ENCODE results near the gene SPATA6L.

Gene SPATA6L, protein sequence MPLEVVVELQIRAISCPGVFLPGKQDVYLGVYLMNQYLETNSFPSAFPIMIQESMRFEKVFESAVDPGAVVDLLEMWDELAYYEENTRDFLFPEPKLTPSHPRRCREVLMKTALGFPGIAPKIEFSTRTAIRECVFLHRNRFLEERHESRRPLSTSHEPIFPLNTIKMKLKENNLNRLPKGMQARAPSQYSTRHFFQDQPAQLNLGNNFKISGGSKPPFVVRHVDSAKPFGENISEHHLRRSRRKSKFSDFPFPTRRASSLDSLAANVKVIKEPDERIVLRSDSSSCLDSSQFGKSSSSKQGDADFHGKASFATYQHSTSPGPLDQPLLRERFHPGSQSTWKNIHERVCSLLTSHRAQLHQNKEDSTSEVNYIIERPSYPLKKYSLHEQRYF

GRCh38 chr9:4666042-4666699 is at the start of gene SPATA6L:
TSS of gene SPATA6L (minus strand) at chr9:4666480. CDS start at chr9:4666250, 230 bp downstream.
- TF ChIP-seq, protein P1, sequence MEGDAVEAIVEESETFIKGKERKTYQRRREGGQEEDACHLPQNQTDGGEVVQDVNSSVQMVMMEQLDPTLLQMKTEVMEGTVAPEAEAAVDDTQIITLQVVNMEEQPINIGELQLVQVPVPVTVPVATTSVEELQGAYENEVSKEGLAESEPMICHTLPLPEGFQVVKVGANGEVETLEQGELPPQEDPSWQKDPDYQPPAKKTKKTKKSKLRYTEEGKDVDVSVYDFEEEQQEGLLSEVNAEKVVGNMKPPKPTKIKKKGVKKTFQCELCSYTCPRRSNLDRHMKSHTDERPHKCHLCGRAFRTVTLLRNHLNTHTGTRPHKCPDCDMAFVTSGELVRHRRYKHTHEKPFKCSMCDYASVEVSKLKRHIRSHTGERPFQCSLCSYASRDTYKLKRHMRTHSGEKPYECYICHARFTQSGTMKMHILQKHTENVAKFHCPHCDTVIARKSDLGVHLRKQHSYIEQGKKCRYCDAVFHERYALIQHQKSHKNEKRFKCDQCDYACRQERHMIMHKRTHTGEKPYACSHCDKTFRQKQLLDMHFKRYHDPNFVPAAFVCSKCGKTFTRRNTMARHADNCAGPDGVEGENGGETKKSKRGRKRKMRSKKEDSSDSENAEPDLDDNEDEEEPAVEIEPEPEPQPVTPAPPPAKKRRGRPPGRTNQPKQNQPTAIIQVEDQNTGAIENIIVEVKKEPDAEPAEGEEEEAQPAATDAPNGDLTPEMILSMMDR (IDR thresholded peaks at IDR 0.05; ENCODE audit: borderline replicate concordance, insufficient read depth, low read depth, low read length): 0 out of 2 replicates have a peak, but pooled peaks have one; percentile 11
- peak within 1 kb of the TSS; percentile 51 for H3K4me3 ChIP-seq (ENCODE audit: low read depth, low read length)

GRCh38 chr9:4714266-4715016 is 48.2 kb upstream of the SPATA6L start:
- no peak overlapping the region for H3K4me3 ChIP-seq (ENCODE audit: low read depth, low read length)
- TF ChIP-seq, protein P1 (IDR thresholded peaks at IDR 0.05; ENCODE audit: borderline replicate concordance, insufficient read depth, low read depth, low read length): no peak

GRCh38 chr9:4713849-4714248 is 47.6 kb upstream of the SPATA6L start:
- TF ChIP-seq, protein P1 (IDR thresholded peaks at IDR 0.05; ENCODE audit: borderline replicate concordance, insufficient read depth, low read depth, low read length): no peak
- no peak overlapping the region for H3K4me3 ChIP-seq (ENCODE audit: low read depth, low read length)

DNA sequence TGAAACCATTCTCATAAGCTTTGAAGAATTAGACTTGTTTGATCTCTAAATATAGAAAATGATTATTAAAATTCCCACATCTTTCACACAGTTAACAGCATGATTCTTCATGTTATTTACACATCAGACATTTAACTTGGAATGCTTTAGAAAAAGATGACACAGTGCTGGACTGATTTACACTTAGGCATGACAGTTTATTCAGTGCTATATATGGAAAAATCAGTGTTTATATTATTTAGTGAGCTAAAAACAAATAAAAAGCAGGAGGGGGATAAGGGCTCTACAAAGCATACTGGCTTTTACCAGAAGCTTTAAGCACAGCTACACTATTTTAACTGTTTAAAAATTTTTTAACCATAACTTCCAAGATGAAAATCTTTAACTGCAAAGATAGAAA is 43.1 kb upstream of the SPATA6L start:
- H3K4me3 ChIP-seq (ENCODE audit: low read depth, low read length): no peak overlapping the region
- TF ChIP-seq, protein P1 (IDR thresholded peaks at IDR 0.05; ENCODE audit: borderline replicate concordance, insufficient read depth, low read depth, low read length): no peak

DNA sequence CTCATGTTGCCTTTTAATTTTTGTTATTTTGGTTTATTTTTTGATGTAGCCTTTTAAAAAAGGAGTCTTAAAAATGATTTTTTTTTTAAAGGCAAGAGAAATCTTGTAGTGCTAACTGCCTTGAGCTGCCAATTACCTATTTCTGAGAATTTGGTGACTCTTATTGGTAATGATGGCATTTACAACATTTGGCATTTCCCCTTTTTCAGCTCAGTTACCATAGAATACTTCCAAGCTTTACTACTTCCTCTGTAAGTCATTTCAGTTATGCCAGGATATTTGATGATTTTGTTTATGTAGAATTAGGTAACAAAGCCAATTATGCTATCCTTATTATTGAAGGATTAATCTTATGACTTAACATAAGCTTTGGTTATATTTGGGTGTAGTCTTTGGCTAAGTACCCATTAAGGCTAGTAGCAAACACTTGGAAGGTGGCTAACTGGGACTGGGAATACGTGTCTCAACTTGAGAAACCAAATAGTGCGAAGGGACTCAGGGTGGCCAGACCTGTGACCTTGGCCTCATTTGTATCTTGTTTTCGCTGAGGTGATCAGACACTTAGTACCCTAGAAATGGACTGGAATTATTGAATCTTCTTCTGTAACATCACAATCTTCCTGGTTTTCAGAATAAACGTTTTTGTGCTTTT is 40.8 kb upstream of the SPATA6L start:
- no peak overlapping the region for H3K4me3 ChIP-seq (ENCODE audit: low read depth, low read length)
- TF ChIP-seq, protein P1 (IDR thresholded peaks at IDR 0.05; ENCODE audit: borderline replicate concordance, insufficient read depth, low read depth, low read length): no peak

- TF ChIP-seq, protein P1 (IDR thresholded peaks at IDR 0.05; ENCODE audit: borderline replicate concordance, insufficient read depth, low read depth, low read length): no peak
- H3K4me3 ChIP-seq (ENCODE audit: low read depth, low read length): no peak overlapping the region
Observed at GRCh38 chr9:4706021-4706420, 39.7 kb upstream of the SPATA6L start.
